T-helper 2 cell treated with Interferon-gamma antibody and Interleukin-4, amounts not matched to agents 100 ng/mL and 5 ng/mL, for 36 hours (primary cell): Measurements from ENCODE around the gene FBXO42. TPM values are rescaled to one million over a fixed set of nuclear protein-coding genes. Genes with fewer than 3 reads are reported as not detected.
"Not testable (repeated sequence)": the region's sequence is repeated elsewhere in the genome, so short reads cannot be mapped to it uniquely, and the experiment has no call there.

Experiments used
- intact Hi-C: fragments of 100-400 bp; cut with micrococcal nuclease; formaldehyde crosslinking; loops from one replicate; pipeline ENCODE4 v1.15.1; 2023
- total RNA-seq: library from RNA; stranded (reverse); gene quantifications from 2 replicates; pipeline ENCODE4 v1.2.3, GENCODE V29; 2022

FBXO42 gene
- total RNA-seq, 1 donor from 2014 or later = 20.5 TPM

GRCh38 chr1:16226129-16226489 is 126.2 kb downstream of the FBXO42 start:
- intact Hi-C loops = no loop called here

DNA sequence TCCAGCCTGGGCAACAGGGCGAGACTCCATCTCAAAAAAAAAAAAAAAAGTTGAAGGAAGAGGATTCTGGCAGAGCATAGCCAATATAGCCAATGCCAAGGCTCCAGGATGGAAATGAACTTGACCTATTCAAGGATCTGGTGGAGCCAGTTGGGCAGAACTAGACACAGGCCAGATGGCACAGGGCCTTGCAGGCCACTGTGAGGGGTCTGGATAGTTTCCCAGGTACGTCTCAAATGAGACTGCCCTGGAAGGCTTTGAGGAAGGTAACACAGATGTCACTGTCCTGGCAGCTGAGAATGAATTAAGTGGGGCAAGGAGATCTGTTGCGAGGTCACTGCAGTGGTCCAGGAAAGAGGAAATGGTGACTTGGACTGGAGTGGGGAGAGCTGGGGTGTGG is 127.8 kb downstream of the FBXO42 start:
- intact Hi-C loops = no loop called here

GRCh38 chr1:16222716-16223115 is 129.6 kb downstream of the FBXO42 start:
- intact Hi-C loops = not testable (repeated sequence)

- intact Hi-C loops = no loop called here
Observed at GRCh38 chr1:16221499-16221898, 130.8 kb downstream of the FBXO42 start.

GRCh38 chr1:16219968-16220500 is 132.2 kb downstream of the FBXO42 start:
- intact Hi-C loops = no loop called here

DNA sequence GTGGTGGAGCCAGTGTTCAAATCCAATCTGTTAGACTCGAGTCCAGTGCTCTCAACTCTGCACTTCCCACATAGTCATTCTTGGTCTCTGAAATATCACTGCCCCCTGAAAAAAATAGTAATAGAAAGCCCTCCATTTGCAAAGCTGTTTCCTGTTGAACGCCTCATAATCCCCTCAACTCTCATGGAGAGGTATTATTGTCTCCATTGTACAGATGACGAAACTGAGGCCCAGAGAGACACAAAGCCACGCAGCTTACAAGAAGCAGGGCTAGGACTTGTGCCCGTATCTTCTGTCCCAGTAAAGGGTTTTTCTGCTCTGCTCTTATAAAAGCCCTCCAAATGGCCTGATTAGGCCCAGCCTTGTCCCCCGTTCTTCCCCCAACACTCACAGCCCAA is 133.6 kb downstream of the FBXO42 start:
- intact Hi-C loops = no loop called here

DNA sequence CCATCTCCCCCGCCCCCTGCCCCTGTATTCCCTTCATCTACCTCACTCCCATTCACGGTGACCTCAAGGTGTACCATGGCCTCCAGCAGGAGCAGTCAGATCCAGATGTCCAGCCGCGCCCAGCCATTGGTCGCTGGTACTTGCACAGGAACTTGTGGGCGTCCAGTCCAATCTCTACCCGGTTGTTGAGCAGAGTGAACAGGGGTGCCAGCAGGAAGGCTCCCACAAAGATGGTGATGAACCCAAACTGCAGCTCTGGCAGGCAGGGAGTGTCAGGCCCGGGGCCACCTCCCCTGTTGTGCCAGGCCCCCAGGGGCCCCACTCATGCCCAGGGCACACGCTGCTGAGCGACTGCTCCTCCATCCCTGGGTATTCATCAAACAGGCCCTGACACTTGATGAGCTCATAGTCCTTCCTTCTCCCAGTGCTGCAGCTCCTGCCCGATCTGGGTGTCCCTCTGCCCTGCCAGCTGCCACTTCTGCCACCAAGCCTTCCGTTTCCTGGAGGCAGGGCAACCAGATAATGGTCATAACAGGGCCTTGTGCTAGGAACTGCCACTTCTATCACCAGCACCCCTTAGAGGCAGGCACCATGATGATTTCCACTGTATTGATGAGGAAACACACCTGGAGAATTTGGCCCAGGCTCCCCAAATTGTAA is 134.1 kb downstream of the FBXO42 start:
- intact Hi-C loops = no loop called here

- intact Hi-C loops = loop anchor here (1.0 kb wide), 2 partner anchors 11 to 19 kb away; no protein-coding TSS in a partner anchor
Observed at GRCh38 chr1:16217061-16217785, 135.1 kb downstream of the FBXO42 start.

- intact Hi-C loops = no loop called here
Observed at GRCh38 chr1:16215882-16216753, 136.2 kb downstream of the FBXO42 start.

DNA sequence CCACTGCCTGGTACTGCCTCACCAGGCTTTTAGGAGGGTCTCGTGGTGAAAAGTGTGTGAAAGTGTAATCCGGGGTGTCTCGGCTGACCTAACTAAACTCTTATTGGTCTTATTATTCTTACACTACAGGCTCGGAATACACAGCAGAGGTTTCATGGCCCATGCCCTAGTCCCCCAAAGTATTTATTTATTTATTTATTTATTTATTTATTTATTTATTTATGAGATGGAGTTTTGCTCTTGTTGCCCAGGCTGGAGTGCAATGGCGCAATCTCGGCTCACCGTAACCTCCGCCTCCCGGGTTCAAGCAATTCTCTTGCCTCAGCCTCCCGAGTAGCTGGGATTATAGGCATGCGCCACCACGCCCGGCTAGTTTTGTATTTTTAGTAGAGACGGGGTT is 137.0 kb downstream of the FBXO42 start:
- intact Hi-C loops = not testable (repeated sequence)

DNA sequence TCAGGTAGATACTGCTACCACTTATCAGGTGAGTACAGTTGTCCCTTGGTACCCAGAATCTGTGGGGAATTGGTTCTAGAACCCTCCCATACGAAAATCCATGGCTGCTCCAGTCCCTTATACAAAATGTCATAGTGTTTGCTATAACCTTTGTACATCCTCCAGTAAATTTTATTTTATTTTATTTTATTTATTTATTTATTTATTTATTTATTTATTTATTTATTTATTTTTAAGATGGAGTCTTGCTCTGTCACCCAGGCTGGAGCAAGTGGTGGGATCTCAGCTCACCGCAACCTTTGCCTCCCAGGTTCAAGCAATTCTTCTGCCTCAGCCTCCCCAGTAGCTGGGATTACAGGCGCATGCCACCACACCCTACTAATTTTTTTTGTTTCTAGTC is 138.7 kb downstream of the FBXO42 start:
- intact Hi-C loops = not testable (repeated sequence)

- intact Hi-C loops = no loop called here
Observed at GRCh38 chr1:16213013-16213412, 139.3 kb downstream of the FBXO42 start.

- intact Hi-C loops = no loop called here
Observed at GRCh38 chr1:16212251-16212961, 139.9 kb downstream of the FBXO42 start, which contains the start of gene ARHGEF19. ARHGEF19 (minus strand) TSS chr1:16212652; CDS start chr1:16209054, 3,598 bp downstream.

GRCh38 chr1:16211824-16212223 is 140.5 kb downstream of the FBXO42 start:
- intact Hi-C loops = no loop called here

GRCh38 chr1:16210581-16210980 is 141.7 kb downstream of the FBXO42 start:
- intact Hi-C loops = no loop called here

DNA sequence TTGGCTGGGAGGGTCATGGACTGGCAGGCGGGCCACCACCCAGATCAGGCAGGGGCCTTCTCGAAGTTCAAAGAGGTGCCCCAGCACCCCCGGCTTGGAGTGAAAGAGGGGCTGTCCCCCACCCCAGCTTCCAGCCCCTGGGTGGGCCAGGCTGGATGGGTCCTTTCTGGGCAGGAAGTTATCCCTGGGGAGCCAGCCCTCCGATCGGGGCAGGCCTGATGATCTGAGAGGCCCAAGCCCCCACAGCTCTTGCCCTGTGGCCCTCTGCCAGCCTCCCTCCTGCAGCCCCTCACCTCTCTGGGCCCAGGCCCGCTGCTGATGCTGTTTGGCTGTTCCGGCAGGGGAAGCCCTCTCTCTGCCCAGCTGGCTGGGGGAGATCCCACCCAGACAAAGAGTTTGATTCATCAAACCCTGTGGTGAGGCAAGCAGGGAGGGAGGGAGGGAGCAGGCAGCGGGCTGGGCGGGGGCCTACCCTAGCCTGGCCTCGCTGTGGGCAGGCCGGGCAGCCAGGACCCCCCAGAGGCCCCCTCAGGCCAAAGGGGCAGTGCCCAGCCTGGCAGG is 142.4 kb downstream of the FBXO42 start:
- intact Hi-C loops = loop anchor here (5.0 kb wide), 1 partner anchor 363 kb away; the partner anchor contains the start of gene SPEN

GRCh38 chr1:16209132-16209846 is 143.0 kb downstream of the FBXO42 start:
- intact Hi-C loops = loop anchor here (5.0 kb wide), 1 partner anchor 362 kb away; the partner anchor contains the start of gene SPEN

- intact Hi-C loops = loop anchor here (5.0 kb wide), 1 partner anchor 361 kb away; the partner anchor contains the start of gene SPEN
Observed at GRCh38 chr1:16208270-16208987, 143.9 kb downstream of the FBXO42 start.
